SIG-M5 treated with dmso at 0.1 percent for 504 hours (cell line): ENCODE measurements around the gene CCDC92.

Experiments
- DNase-seq: peaks from one replicate; lab custom pipeline; 2025; ENCODE audit not compliant: unreplicated experiment; lab: John Stamatoyannopoulos, UW

Gene CCDC92

GRCh38 chr12:123979566-123979965 is 6.9 kb upstream of the CCDC92 start:
- no peak for DNase-seq

GRCh38 chr12:123976227-123976826 is 3.7 kb upstream of the CCDC92 start:
- DNase-seq: no peak

GRCh38 chr12:123973552-123974341 is 1.1 kb upstream of the CCDC92 start:
- DNase-seq: peak; percentile 13

- DNase-seq: peak; percentile 15
These were observed 718 bp downstream of the CCDC92 start for GRCh38 chr12:123971770-123972456.

- DNase-seq: no peak
These were observed 1.2 kb downstream of the CCDC92 start for GRCh38 chr12:123971449-123971769.

GRCh38 chr12:123967121-123967586 is 5.5 kb downstream of the CCDC92 start:
- DNase-seq: no peak

GRCh38 chr12:123966596-123966995 is 6.0 kb downstream of the CCDC92 start:
- DNase-seq: no peak

GRCh38 chr12:123965382-123965781 is 7.2 kb downstream of the CCDC92 start:
- DNase-seq: no peak

- no peak for DNase-seq
These were observed 8.8 kb downstream of the CCDC92 start for GRCh38 chr12:123963821-123964220.

GRCh38 chr12:123962513-123962912 is 10.1 kb downstream of the CCDC92 start:
- DNase-seq: no peak

- DNase-seq: no peak
These were observed 10.9 kb downstream of the CCDC92 start for GRCh38 chr12:123961585-123962345.

GRCh38 chr12:123960856-123961255 is 11.8 kb downstream of the CCDC92 start:
- DNase-seq: no peak

GRCh38 chr12:123960029-123960735 is 12.4 kb downstream of the CCDC92 start:
- DNase-seq: no peak

GRCh38 chr12:123958876-123959275 is 13.8 kb downstream of the CCDC92 start:
- DNase-seq: no peak

- DNase-seq: no peak
These were observed 14.2 kb downstream of the CCDC92 start for GRCh38 chr12:123958462-123958861.

GRCh38 chr12:123957196-123957595 is 15.4 kb downstream of the CCDC92 start:
- no peak for DNase-seq

- DNase-seq: no peak
These were observed 16.4 kb downstream of the CCDC92 start for GRCh38 chr12:123956249-123956648.

GRCh38 chr12:123954647-123955350 is 17.8 kb downstream of the CCDC92 start:
- DNase-seq: no peak

GRCh38 chr12:123952037-123952436 is 20.6 kb downstream of the CCDC92 start:
- DNase-seq: no peak

GRCh38 chr12:123951467-123951866 is 21.2 kb downstream of the CCDC92 start:
- DNase-seq: no peak
